Cortex of kidney (tissue), 1 donor: ENCODE measurements around the gene MAP2.
A peak's percentile ranks its signal among the peaks of the same experiment; 100 is the strongest.

Source experiments
- DNase-seq: peaks from one replicate; lab custom pipeline; 2025; lab: John Stamatoyannopoulos, UW

MAP2 gene

DNA sequence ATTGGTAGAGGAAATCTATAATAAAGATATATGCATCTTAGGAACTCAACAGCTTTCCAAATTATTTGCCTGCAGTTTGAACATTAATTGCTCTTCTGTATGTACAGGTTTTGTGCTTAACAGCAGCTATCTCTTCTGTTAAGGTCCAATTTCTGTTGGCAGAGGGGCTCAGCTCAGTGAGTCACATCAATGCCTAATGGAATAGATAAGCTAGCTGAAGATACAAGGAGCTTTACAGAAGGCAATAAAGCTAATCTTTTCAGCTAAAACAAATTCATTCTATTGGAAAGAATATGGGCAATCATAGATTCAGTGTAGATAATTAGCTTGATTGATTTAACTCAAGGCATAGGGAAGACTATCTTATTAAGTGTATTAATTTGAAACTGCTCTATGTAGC lies 289.4 kb downstream of the MAP2 start:
- no peak for DNase-seq

DNA sequence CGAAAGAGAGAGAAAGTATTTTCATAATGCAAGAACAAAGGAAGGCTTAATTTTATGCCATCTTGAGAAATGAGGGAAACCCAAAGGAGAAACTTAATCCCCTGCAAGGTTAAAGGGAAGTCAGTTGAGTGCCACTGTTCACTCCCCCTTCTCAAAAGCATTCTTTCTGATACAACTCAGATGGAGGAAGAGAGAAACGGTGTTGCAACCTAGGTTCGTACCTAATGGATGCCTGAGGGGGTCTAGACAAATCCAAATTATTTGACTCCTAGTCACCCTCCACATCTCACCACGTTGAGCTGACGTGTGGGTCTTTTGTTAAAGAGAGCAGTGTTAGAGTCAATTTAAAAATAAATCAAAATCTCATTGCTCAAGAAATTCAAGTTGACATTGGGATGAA lies 295.2 kb downstream of the MAP2 start:
- DNase-seq, result no peak

DNA sequence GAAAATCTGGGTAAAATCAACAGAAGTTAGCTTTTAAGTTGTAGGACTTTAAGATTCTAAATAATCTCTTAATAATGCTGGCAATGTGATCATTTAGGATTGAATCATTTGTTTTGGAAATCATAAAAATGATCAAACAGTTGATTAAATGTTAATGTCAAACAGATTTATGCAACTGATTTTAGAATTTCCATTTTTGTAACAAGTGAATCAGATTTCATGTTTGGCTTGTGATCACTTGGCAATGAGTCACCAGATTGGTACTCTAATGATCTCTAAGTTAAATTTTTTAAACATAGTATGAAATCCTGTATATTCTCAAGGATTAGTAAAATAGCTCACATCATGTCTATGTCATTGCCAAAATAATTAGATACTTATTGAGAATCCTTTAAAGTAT lies 297.6 kb downstream of the MAP2 start:
- DNase-seq, result no peak

DNA sequence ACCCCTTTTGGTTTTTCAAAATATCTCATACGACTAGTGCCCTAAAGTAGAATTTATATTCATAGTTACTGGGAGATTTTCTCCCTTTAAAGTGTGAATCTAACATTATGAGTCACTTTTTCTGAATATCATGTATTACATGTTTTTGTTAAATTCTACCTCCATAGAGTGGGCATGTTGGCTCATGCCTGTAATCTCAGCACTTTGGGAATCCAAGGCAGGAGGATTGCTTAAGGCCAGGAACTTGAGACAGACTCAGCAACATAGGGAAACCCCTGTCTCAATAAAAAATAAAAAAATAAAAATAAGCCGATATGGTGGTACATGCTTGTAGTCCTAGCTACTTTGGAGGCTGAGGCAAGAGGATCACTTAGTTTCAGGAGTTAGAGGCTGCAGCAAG lies 302.5 kb downstream of the MAP2 start:
- no peak for DNase-seq

DNA sequence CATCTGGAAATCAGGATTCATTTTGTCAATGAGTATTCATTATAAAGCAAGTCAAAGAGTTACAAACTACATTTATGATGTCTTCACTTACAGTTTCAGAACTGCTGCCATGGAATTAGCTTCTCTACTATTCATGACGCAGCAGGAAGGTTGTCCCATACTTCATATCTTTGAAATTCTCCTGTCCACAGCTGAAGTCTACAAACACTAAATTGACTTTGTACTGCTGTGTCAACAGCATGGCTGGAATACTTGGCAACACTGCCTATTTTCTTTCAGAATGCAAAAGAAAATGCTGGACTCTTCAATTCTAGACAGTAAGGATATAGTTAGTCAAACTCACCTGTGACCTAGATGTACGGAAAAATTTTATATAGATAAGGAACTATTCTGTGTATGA lies 303.2 kb downstream of the MAP2 start:
- DNase-seq, result no peak

DNA sequence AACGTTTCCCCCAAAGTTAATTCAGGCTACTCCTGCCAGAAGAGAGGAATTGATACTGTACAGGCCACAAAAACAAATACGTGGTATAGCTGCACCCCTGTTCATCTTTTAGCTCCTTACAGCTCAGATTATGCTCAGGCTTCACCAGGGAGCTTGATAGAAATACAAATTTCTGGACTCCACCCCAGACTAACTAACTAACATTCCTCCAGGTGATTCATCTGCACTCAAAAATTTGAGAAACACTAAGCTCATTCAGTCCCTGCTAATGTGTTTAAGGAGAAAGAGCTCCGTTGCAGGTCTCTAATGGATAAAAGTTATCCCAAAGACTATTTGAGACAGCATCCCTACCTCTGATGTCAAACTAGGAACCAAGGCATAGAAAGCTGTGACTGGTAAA lies 311.0 kb downstream of the MAP2 start:
- no peak for DNase-seq

DNA sequence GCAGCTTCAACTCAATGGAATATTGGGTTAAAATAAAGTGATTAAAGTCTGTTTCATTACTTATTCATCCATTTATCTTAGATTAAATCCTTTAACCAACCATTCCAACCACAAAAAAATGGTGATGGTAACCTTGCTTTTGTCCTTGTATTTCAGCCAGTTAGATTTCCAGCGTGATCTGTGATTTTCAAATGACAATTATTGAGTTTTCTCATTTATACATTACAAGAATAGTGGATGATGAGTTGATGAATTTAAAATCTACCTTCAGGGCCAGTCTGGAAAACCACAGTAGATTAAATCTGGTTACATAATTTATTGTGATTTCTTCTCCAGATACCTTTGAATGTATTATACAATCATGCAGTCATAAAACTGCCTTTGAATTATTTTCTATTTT lies 318.1 kb downstream of the MAP2 start:
- no peak for DNase-seq

DNA sequence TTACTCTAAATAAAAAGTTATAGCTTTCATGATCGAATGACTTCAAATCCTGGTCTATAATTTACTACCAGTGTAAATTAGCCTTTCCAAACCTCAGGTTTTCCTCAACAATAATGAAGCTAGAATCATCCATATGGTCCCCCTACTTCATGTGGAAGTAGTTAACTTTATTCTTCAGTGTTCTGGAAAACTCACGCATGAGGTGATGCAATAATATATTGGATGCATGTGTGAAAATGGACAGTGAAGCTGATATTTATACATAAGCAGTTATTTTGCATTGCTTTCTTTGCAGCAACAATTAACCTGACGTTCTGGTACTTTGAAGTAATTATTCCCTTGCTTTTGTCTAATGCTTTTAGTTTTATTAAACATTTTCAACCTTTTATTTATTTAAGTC lies 329.2 kb downstream of the MAP2 start:
- DNase-seq, result no peak

DNA sequence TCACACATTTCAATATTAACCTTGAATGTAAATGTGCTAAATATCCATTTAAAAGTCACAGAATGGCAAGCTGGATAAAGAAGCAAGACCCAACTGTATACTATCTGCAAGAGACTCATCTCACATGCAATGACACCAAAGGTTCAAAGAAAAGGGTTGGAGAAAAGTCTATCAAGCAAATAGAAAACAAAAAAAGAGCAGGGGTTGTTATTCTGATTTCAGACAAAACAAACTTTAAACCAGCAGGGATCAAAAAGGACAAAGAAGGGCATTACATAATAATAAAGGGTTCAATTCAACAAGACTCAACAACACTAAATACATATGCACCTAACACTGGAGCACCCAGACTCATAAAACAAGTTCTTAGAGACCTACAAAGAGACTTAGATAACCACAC lies 333.3 kb downstream of the MAP2 start:
- no peak for DNase-seq

DNA sequence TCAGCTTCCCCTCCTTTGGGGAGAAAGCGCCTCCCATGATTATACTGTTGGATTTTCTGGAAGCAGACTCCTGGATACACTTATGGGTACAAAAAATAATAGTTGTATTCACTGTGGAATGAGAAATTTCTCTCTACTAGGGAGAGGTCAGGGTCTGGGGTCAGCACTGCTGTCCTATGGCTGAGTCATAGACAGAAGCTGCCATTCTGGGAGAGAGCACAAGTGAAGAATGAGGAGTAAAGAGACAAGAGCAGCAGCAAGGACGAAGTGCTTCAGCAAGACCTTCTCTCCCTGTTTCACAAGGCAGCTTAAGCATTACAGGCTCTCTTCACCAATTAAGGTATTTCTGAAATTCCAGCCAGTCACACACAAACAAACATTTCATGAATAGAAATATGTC lies 337.7 kb downstream of the MAP2 start:
- no peak for DNase-seq

DNA sequence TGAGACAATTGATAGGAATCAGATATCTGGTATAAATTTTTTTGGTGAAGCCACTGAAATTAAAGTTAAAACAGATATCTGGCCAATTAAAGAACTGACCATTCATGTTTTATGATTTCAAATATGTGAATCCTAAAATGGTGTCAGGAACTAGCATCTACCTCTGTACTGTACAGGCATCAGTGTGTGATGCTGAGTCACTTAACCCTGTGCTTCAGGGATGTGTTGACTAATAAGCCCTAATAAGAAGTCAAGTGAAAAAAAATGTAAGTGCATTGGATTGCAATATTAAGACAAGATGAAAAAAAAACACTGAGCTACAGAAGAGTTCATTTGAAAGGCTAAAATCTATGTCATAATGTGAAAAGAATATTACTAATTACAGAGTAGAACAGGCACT lies 338.7 kb downstream of the MAP2 start:
- DNase-seq, result no peak

DNA sequence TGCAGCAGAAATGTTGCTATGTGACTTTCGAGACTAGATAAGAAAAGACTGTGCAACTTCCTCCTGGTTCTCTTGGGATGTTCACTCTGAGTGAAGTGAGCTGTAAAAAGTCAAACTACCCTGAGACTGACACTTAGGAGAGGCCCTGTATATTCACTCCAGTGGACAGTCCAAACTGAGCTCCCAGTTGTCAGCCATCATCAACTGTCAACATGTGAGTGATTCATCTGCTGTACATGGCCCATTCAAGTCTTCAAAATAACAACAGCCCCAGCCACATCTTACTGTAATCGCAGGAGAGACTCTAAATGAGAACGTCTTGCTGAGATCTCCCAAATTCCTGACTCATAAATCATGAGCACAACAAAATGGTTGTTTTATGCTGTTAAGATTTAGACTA lies 339.3 kb downstream of the MAP2 start:
- no peak for DNase-seq

DNA sequence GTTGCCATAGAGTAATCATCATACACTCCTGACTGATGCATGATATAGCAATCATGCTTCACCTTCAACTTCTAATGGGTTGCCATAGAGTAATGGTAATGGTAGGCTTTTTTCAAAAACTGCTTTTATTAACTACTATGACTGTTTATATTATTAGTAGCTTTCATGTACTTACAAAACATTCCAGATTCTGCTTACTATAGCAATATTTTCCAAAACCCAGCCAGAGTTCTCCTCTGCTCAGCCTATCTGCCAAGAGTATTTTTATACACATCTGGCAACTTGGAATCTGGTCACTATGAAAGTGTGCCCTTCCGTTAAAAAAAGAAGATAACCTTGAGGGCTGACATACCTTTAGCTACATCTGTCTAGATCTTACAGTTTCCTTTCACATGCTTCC lies 342.8 kb downstream of the MAP2 start:
- no peak for DNase-seq

DNA sequence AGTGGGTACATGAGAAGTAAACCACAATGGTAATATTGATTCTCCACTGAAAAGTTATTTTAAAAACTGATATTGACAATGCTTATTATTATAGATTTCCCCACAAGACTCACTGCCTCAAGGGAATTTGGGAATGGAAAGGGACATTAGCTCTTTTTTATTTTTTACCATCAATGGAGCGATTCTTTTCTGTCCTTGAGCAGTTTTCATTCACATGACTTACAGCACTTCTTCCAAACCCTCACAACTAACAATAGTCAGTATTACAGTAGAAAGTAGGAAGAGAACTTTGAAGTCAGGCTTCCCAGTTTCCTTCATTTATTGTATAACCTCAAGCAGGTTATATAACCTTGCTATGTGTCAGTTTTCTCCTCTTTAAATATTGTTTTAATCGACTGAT lies 343.5 kb downstream of the MAP2 start:
- no peak for DNase-seq

DNA sequence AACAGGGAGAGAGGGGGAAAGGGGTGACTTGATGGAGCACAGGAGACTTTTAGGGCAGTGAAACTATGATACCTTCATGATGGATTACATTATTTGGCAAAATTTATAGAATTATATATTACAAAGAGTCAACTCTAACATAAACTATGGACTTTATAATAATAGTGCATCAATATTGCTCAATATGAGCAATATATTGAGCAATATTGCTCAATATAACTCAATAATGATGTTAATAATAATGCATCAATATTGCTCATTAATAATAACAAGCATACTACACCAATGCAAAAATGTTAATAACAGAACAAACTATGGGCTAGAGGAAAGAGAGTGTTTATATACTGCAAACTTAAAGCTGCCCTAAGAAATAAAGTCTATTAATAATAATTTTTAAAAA lies 344.7 kb downstream of the MAP2 start:
- DNase-seq, result no peak

DNA sequence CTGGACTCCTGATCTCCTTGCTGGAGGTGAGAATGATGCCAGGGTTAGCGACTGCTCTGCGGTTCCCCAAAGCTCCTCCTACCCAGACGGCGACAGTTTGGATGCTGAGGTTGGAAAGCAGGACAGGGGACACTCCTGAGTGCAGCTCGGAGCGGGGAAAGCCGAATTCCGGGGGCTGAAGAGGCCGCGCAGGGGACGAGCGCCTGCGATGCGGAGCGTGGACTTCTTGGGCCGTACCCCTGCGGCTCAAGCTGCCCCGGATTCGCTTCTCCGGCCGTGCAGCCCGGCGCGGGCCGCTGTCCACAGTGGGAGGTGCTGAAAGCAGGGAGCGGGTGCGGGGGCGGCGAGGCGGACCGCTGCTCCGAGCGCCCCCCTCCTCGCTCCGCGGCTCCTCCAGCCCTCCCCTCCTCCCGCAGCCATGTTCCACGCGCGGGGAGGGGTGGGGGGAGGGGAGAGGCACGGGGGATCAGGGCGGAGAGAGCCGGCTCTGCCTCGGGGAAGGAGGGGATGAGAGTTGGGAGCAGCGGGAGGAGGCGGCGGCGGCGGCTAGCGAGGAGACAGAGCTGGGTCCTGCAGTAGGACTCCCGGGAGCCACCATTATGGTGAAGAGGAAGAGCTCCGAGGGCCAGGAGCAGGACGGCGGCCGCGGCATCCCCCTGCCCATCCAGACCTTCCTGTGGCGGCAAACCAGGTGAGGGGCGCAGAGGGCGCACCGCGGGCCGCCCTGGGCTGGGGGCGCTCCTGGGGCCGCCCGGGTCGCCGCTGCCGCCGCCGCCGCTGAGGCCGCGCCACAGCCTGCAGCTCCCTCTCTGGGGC lies 347.8 kb downstream of the MAP2 start, which contains the start of gene UNC80:
TSS of gene UNC80 (plus strand) at position 359 of the 816 bp plus-strand sequence. CDS start at position 600, 241 bp downstream.
- DNase-seq, result peak; percentile 60

DNA sequence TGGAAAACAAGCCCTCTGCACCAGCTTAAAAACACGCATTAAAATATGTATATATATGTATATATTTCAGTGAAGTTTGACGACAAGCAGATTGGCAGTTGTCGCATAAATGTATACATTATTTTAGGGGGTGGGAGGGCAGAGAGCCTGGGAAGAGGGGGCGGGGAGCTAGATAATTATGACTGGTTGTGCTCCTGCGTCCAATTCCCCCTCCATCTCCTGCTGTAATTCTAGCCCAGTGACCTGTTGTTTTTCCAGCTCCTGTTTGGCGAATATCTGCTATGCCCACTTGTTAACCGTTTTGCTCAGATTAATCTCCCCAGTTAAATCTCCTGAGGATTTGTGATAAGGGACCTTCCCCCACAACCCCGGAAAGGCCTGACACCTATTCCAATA lies 348.4 kb downstream of the MAP2 start:
- DNase-seq, result no peak

DNA sequence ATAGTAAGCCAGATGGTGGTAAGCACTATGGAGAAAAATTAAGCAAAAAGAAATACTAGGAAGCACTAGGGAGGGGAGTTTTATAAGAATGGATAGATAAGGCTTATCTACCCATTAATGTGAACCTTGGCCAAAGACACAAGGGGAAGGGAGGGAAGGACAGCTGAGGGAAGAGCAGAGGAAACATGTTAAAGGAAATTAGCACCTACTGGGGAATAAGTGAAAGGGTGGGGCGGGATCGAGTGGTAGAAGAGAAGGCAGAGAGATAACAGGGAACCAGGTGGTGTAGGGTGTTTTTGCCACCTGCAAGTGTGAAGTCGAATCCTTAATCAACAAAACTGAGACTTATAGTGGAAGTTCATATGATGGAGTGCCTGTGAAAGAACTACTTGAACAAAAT lies 349.5 kb downstream of the MAP2 start:
- DNase-seq, result no peak
